Panc1 (cell line): ENCODE data around the gene AFF3.

ENCODE experiments used
- CTCF ChIP-seq: fragments of 450-650 bp; IDR thresholded peaks from 2 replicates; pipeline ENCODE4 v1.5.1; 2017; ENCODE audit warnings: mild to moderate bottlenecking
- POLR2AphosphoS5 ChIP-seq: IDR thresholded peaks from 2 replicates; pipeline ENCODE4 v1.6.1; 2012; ENCODE audit warnings: mild to moderate bottlenecking, low read depth, low read length, moderate library complexity

GRCh38 chr2:99862566-99862965 lies 279.8 kb downstream of the AFF3 start:
- TF ChIP-seq CTCF (no peak), POLR2AphosphoS5 (no peak)
